HS-27A (cell line): ENCODE results near the gene NECAP2.
"Not testable (repeated sequence)": the region's sequence is repeated elsewhere in the genome, so short reads cannot be mapped to it uniquely, and the experiment has no call there.

Experiments
- DNase-seq: peaks from one replicate; pipeline ENCODE4 v3.0.0-alpha.2; 2012; ENCODE audit warnings: low read depth, missing footprints

Gene NECAP2

DNA sequence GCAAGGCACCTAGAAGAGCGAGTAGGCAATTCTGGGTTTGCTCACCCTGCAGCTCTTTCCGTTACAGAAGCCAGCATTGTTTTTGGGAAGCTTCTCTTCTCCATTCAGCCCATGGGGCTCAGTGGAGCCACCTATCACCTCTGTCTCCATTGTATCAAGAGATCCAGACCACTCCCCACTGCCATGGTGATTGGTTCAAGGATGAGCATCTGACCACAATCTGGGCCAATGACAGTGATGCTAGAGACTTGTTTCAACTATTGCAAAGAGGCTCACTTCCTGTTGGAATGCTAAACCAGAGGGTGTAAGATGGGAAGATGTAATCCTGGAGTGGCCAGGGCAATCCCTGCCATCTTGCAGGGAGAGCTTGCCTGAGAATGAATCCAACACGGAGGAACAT, 9.9 kb upstream of the NECAP2 start:
- DNase-seq = no peak

- DNase-seq = no peak
These were observed 7.5 kb upstream of the NECAP2 start for GRCh38 chr1:16433030-16433429.

DNA sequence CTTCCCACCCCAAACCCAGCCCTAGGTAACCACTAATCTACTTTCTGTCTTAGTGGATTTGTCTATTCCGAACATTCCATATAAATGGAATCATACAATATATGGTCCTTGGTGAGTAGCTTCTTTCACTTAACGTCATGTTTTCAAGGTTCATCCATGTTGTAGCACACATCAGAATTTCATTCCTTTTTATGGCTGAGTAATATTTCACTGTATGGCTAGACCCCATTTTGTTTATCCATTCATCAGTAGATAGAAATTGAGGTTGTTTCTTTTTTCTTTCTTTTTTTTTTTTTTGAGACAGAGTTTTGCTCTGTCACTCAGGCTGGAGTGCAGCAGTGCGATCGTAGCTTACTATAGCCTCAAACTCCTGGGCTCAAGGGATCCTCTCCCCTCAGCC, 6.5 kb upstream of the NECAP2 start:
- DNase-seq = no peak

DNA sequence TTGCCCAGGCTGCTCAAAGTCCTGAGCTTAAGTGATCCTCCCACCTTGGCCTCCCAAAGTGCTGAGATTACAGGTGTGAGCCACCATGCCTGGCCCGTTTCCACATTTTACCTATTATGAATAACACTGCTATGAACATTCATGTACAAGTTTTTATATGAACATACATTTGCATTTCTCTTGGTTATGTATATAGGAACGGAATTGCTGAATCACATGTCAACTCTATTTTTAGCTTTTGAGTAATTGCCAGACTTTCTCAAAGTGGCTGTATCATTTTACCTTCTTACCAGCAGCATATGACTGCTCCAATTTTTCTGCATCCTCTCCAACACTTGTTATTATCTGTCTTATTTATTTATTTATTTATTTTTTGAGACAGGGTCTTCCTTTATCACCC, 6.0 kb upstream of the NECAP2 start:
- DNase-seq = no peak

GRCh38 chr1:16436946-16437474, 3.5 kb upstream of the NECAP2 start, which contains the start of gene SPATA21:
TSS of gene SPATA21 (minus strand) at chr1:16437424. CDS start at chr1:16431371, 6,053 bp downstream.
- no peak for DNase-seq

- no peak for DNase-seq
These were observed 2.0 kb upstream of the NECAP2 start for GRCh38 chr1:16438516-16438915.

DNA sequence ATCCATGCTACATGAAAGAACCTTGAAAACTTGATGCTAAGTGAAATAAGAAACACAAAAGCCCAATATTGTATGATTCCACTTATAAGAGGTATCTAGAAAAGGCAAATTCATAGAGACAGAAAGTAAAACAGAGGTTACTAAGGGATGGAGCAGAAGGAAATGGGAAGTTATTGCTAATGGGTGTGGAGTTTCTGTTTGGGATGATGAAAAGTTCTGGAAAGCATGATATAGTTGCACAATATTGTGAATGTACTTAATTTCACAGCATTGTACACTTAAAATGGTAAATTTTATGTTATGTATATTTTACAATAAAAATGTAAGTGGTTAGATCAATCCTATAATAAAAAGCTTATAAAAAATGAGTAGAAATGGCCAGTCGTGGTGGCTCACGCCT, 1.6 kb upstream of the NECAP2 start:
- DNase-seq = no peak

GRCh38 chr1:16440131-16440469, 424 bp upstream of the NECAP2 start:
- no peak for DNase-seq

GRCh38 chr1:16441282-16441665, 750 bp downstream of the NECAP2 start:
- DNase-seq = no peak

DNA sequence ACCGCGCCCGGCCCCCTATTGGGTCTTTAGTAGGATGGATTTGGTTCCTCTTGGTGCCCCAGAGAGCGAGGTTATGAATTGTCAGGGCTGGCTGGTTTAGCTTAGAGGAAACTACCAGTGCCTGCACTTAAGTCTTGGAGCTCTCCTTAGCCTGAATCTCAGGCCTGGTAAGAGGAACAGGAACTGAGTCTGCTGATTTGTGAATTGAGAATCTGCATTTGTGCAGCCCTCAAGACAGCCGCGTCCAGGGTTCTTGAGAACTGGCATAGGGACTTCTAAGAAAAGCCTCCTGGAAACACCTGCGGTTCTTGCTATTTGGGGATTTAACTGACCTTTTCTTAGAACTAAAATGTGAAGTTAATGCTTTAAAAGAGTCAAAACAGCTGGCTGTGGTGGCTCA, 1.7 kb downstream of the NECAP2 start:
- DNase-seq = no peak

GRCh38 chr1:16442941-16443340, 2.4 kb downstream of the NECAP2 start:
- DNase-seq = no peak

- no peak for DNase-seq
These were observed 3.6 kb downstream of the NECAP2 start for GRCh38 chr1:16443975-16444770.

DNA sequence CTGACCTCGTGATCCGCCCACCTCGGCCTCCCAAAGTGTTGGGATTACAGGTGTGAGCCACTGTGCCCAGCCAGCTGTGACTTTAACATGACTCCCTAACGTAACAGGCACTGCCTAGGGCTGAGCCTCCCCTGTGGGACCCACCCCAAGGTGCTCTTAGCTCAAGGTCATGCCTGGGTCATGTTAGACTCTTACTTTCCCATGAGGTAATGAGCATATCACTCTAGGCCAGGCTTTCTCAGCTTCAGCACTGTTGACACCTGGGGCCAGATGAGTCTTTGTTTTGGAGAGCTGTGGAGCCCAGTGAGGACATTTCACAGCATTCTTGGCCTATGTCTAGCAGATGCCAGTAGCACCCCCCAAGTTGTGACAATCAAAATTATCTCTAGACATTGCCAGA, 4.5 kb downstream of the NECAP2 start:
- no peak for DNase-seq

- no peak for DNase-seq
These were observed 5.6 kb downstream of the NECAP2 start for GRCh38 chr1:16446116-16446515.

DNA sequence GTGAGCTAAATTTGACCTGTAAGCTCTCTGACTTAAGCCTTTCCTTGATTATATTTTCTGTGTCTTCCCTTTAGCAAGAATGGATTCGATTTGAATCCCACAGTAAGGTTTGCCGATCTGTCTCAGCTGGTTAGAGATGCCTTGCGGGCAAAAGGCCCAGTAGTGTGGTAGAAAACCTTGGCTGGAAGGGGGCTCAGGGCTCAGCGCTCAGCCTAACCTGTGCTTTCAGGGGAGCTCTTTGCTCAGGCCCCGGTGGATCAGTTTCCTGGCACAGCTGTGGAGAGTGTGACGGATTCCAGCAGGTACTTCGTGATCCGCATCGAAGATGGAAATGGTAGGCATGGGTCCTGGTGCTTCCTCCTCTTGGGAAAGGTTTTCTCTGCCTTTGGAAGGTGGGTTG, 7.1 kb downstream of the NECAP2 start:
- no peak for DNase-seq

- no peak for DNase-seq
These were observed 8.5 kb downstream of the NECAP2 start for GRCh38 chr1:16449065-16449464.

DNA sequence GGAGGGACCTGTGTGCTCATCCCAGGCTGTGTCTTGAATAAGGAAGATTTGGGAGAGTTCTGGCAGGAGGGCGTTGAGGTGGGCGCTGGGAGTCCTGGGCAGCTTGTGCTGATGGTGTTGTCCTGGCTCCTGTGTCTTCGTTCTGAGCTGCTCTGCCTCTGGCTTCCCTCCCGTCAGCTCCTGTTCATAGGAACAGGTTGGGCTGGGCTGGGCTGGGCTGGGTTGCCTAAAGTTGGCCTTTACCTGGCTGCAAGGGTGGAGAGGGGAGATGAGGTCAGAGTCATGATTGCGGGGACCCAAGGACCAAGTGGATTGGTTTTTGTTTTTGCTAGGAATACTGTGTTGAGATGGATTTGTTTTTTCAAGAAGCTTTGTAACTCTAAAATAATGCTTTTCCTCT, 9.1 kb downstream of the NECAP2 start:
- DNase-seq = no peak

DNA sequence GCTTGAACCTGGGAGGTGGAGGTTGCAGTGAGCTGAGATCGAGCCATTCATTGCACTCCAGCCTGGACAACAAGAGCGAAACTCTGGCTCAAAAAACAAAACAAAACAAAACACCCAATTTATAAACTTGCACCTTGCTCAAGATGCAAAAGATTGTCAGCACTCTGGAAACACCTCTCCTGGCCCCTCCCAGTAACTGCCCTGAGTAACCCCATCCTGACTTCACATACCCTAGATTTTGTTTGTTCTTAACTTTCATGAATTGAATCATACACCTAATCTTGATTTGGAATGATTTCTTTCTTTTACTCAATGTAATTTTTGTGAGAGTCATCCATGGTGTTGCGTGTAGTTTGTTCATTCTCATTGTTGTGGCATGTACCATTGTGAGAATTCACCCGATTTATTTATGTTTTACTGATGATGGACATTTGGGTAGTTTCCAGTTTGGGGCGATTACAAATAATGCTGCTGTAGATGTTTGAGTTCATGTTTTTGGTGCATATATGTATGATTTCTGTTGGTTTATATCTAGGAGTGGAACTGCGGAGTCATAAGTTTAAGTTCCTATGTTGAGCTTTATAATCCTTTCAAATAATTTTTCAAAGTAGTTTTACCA, 10.4 kb downstream of the NECAP2 start:
- DNase-seq = no peak

DNA sequence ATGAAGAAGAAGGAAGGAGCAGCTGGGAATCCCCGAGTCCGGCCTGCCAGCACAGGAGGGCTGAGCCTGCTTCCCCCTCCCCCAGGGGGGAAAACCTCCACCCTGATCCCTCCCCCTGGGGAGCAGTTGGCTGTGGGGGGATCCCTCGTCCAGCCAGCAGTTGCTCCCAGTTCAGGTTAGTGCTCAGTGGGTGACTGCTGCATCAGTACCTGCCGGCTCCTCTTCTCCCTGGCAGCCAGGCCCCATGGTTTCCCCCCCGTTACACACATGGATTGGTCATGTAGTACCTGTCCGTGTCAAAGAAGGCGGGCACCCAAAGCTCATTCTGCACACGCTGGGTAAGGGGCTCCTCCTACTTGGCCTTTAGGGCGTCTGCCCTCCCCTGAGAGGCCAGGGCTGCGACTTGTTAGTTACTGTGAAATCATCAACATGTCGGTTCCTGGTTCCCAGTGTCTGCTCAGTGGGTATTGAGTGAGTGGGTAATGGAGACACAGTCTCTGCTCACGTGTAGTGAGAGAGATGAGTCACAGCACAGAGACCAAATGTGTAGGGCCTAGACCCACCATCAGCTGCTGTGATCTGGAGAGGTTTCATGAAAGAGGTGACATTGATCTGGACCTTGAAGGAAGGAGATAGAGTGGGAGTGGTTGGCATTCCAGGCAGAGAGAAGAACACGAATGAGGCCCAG, 11.5 kb downstream of the NECAP2 start:
- no peak for DNase-seq

- not testable (repeated sequence) for DNase-seq
These were observed 14.4 kb downstream of the NECAP2 start for GRCh38 chr1:16454909-16455308.

DNA sequence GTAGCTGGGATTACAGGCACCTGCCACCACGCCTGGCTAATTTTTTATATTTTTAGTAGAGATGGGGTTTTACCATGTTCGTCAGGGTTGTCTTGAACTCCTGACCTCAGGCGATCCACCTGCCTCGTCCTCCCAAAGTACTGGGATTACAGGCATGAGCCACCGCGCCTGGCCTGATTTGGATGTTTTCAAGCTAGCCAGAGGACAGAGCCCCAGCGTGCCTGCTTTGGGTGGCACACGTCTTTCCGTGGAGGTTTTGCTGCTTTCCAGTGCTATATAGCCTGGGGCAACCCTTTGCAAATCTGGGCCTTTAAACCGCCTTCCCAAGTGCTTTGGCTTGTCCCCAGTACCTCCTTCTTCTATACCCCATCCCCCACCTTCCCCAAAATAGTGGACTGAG, 15.6 kb downstream of the NECAP2 start:
- not testable (repeated sequence) for DNase-seq

DNA sequence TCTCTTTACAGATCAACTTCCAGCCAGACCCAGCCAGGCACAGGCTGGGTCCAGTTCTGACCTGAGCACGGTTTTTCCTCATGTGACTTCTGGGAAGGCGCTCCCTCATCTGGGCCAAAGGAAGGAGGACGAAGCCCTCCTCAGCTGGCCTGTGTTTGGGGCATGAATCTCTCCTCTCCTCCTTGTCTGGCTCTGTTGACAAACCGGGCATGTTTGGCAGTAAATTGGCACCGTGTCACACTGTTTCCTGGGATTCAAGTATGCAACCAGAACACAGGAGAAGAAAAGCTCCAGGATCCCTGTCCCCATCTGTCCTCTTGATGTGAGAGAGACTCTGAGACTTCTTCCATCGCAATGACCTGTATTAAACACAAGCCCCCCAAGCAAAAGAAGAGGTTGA, 18.3 kb downstream of the NECAP2 start:
- no peak for DNase-seq

DNA sequence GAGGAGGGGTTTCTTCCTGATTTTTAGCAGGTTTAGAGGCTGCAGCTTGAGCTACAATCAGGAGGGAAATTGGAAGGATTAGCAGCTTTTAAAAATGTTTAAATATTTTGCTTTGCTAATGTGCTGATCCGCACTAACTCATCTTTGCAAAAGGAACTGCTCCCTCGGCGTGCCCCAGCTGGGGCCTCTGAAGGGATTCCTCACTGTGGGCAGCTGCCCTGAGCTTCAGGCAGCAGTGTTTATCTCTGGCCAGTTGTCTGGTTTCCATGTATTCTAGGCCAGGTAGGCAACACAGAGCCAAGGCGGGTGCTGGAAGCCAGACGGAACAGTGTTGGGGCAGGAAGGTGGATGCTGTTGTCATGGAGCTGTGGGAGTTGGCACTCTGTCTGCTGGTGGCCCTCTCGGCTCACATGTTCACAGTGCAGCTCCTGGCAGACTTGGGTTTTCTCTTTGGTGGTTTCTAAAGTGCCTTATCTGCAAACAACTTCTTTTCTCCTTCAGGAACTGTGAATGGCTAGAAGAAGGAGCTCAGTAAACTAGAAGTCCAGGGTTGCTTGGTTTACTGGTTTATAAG, 18.9 kb downstream of the NECAP2 start:
- DNase-seq = no peak
